ENCODE measurements around the gene HOXA3. TPM values are rescaled to one million over a fixed set of nuclear protein-coding genes. Genes with fewer than 3 reads are reported as not detected.
A peak's percentile ranks its signal among the peaks of the same experiment; 100 is the strongest.

HOXA3 gene
- total RNA-seq, 1 donor from 2014 or later, result not detected

DNA sequence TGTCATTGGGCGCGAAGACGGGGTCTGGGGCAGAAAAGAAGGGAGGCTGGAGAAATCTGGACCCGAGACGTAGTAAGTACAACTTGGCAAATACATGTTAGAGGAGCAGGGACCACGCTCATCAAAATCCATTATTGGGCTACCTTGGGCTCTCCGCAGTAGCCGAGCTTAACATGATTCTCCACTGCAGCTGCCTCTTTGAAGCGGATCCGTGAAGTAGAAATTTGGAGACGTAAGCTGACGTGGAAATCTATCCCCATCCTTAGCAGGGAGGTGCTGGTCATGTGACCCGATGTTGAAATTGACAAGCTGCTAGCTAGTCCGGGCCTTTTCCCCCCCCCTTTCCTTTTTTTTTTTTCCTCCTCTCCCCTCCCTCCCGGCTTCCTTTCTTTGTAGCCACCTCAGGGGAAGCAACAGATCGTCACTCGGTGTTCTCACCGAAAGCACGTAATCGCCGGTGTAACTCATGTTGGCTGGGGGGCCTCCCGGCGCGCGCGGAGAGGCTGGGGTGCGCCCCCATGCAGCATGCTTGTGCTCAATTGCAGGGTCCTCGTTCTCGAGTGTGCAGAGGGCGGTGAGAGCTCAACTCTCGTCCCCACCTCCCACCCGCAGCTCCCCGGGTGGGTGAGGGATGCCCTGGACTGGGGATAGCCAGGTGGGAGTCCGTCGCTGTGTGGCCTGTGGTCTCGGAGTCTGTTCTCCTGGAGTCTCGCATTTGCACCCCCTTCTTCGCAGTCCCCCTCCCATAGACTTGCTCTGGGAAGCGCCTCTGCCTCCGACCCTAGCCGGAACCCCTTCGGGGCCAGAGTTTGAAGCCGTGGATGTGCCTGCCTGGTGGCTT is 32.9 kb upstream of the HOXA3 start, which contains the start of gene HOXA11:
Gene HOXA11 (minus strand): TSS at position 220 of the 841 bp plus-strand sequence. CDS start 88 bp downstream, at position 132.
- ChIA-PET POLR2A (no interaction called here), CTCF (interaction anchor here (0.7 kb wide), 1 partner anchor 11 kb away, joined by 3 read pairs; no protein-coding TSS in a partner anchor)
- ATAC-seq (ENCODE audit: low read depth) (no peak), DNase-seq (no peak)
- Mint-ChIP-seq H3K4me1 (peaks cover 43% of the 10 kb centered on the region), H3K4me3 (peak within 1 kb of the TSS; percentile 56), H3K36me3 (ENCODE audit: low read depth) (no peaks in the 10 kb centered on the region), H3K27ac (peak within 1 kb of the TSS; percentile 46), H3K9me3 (no peaks in the 10 kb centered on the region), H3K27me3 (peaks cover 70% of the 10 kb centered on the region)
- TF ChIP-seq, protein P1, sequence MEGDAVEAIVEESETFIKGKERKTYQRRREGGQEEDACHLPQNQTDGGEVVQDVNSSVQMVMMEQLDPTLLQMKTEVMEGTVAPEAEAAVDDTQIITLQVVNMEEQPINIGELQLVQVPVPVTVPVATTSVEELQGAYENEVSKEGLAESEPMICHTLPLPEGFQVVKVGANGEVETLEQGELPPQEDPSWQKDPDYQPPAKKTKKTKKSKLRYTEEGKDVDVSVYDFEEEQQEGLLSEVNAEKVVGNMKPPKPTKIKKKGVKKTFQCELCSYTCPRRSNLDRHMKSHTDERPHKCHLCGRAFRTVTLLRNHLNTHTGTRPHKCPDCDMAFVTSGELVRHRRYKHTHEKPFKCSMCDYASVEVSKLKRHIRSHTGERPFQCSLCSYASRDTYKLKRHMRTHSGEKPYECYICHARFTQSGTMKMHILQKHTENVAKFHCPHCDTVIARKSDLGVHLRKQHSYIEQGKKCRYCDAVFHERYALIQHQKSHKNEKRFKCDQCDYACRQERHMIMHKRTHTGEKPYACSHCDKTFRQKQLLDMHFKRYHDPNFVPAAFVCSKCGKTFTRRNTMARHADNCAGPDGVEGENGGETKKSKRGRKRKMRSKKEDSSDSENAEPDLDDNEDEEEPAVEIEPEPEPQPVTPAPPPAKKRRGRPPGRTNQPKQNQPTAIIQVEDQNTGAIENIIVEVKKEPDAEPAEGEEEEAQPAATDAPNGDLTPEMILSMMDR (IDR thresholded peaks at IDR 0.05), result no peak
- intact Hi-C loops (cut with micrococcal nuclease), result loop anchor here (2.0 to 5.0 kb wide), 2 partner anchors 16 to 1323 kb away; partner anchors contain the start of gene HOXA13

DNA sequence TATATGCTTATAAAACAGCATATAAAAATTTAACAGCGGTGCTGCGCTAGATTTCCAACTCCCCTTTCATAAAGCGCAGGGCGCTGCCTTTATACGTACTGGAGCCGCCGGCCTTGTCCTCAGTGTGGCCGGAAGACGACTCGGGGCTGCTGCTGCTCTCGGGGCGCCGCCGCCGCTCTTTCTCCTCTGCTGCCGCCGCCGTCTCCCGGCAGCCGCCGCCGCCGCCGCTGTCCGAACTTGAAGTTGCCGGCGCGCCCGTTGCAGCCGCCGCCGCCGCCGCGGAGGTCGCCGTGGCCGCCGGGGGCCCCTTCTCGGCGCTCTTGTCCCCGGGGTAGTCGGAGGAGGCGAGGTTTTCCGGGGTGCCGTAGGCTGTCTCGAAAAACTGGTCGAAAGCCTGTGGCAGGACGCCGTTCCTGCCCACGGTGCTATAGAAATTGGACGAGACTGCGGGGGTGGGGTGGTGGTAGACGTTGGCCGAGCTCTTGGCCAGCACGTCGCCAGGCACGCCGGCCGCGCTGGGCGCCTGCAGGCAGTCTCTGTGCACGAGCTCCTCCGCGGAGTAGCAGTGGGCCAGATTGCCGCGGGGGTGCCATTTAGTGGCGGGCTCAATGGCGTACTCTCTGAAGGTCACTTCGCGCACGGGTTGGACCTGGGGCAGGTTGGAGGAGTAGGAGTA is 32.1 kb upstream of the HOXA3 start:
- ChIA-PET CTCF (interaction anchor here (2.3 kb wide), 1 partner anchor 12 kb away, joined by 7 read pairs; no protein-coding TSS in a partner anchor), POLR2A (interaction anchor here (2.1 kb wide), 1 partner anchor 11 kb away, joined by 6 read pairs; no protein-coding TSS in a partner anchor)
- peaks cover 68% of the 10 kb centered on the region for H3K27me3 Mint-ChIP-seq
- H3K4me1 Mint-ChIP-seq, result peaks cover 43% of the 10 kb centered on the region
- no peaks in the 10 kb centered on the region for H3K36me3 Mint-ChIP-seq (ENCODE audit: low read depth)
- ATAC-seq (ENCODE audit: low read depth), result no peak
- peak; percentile 44 for DNase-seq
- H3K9me3 Mint-ChIP-seq, result no peaks in the 10 kb centered on the region
- H3K27ac Mint-ChIP-seq, result peak overlapping the region; percentile 46
- peak overlapping the region; percentile 56 for H3K4me3 Mint-ChIP-seq
- intact Hi-C loops (cut with micrococcal nuclease), result loop anchor here (1.0 to 5.0 kb wide), 3 partner anchors 11 to 1322 kb away; partner anchors contain the start of gene HOXA13
- TF ChIP-seq, protein P1 (IDR thresholded peaks at IDR 0.05), result no peak

DNA sequence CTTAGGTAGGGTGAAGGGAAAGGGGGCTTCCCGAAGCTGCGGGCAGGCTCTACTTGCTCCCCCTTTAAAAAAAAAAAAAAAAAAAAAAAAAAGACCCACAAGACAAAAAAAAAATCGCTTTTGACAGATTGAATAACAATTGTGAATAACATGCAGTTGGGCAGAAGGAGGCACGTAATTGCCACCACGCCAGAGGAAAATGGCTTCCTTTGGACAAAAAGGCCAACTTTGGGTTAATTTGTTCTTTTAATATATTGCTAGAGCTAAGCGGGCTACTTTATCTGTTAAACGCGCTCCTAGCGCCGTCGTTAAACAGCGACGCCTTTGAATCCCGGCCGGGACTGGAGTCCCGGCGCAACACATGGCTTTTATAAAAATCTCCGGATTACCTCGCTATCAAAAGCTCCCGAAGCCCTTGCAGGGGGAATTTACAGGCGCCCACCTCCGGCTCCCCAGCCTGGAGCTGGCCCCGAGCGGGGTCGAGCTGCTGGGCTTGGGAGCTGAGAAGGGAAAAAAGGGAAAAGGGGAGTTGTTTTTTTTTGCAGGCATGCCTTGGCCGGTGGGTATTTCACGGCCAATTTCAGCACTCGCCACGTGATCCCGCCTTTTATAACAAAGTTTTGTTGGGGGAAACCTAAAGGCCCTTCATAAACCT is 31.4 kb upstream of the HOXA3 start:
- Mint-ChIP-seq H3K27ac (no peak overlapping the region), H3K9me3 (no peaks in the 10 kb centered on the region), H3K36me3 (ENCODE audit: low read depth) (no peaks in the 10 kb centered on the region), H3K4me1 (peaks cover 41% of the 10 kb centered on the region), H3K27me3 (peaks cover 74% of the 10 kb centered on the region), H3K4me3 (peak overlapping the region; percentile 41)
- TF ChIP-seq, protein P1 (IDR thresholded peaks at IDR 0.05), result no peak
- DNase-seq, result peak; percentile 15
- ChIA-PET POLR2A (interaction anchor here (2.1 kb wide), 1 partner anchor 11 kb away, joined by 6 read pairs; no protein-coding TSS in a partner anchor), CTCF (interaction anchor here (2.3 kb wide), 1 partner anchor 12 kb away, joined by 7 read pairs; no protein-coding TSS in a partner anchor)
- intact Hi-C loops (cut with micrococcal nuclease), result loop anchor here (1.0 to 2.0 kb wide), 2 partner anchors 11 to 17 kb away; partner anchors contain the start of gene HOXA13
- no peak for ATAC-seq (ENCODE audit: low read depth)

DNA sequence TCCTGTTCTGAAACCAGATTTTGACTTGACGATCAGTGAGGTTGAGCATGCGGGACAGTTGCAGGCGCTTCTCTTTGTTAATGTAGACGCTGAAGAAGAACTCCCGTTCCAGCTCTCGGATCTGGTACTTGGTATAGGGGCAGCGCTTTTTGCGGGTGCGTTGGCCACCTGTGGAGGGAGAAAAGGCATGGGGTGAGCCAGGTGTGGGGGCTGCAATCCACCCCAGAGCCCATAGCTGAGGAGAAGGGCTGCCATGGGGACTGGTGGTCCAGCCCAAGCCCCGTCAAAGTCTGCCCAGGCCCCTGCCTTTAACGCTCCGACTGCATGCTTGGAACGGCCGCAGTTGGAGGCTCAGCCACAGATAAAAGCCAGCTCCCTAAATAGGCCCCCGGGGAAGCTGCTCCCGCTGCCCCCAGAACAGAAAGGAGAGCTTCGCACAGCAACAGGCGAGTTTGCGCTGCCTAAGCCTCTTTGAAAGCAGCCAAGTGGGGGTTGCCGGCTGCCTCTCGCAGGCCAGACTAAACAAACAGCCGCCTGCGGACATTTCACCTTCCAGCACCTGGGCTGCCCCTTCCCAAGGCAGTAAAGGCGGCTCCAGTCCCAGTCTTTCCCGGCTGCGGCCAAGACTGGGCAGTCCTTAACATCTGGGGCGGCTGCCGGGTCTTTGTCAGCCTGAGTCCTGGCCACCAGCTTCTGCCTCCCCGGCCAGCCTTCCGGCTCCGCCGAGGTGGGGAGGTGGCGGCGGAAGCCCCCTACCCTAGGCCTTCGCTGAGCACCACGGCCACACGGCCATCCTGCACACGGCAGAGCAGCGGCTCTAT is 30.7 kb upstream of the HOXA3 start:
- TF ChIP-seq, protein P1 (IDR thresholded peaks at IDR 0.05), result no peak
- H3K4me3 Mint-ChIP-seq, result no peak overlapping the region
- DNase-seq, result peak; percentile 16
- H3K36me3 Mint-ChIP-seq (ENCODE audit: low read depth), result no peaks in the 10 kb centered on the region
- no peak overlapping the region for H3K27ac Mint-ChIP-seq
- ChIA-PET POLR2A (interaction anchor here (2.1 kb wide), 1 partner anchor 10 kb away, joined by 6 read pairs; no protein-coding TSS in a partner anchor), CTCF (interaction anchor here (0.9 to 2.3 kb wide), 2 partner anchors 13 to 1331 kb away, joined by 3 to 7 read pairs; no protein-coding TSS in a partner anchor)
- intact Hi-C loops (cut with micrococcal nuclease), result no loop called here
- H3K9me3 Mint-ChIP-seq, result no peaks in the 10 kb centered on the region
- H3K4me1 Mint-ChIP-seq, result peaks cover 34% of the 10 kb centered on the region
- peaks cover 72% of the 10 kb centered on the region for H3K27me3 Mint-ChIP-seq
- ATAC-seq (ENCODE audit: low read depth), result no peak
